ENCODE data around the gene PLEKHA1. TPM values are rescaled to one million over a fixed set of nuclear protein-coding genes. Genes with fewer than 3 reads are reported as not detected.

PLEKHA1 gene
- total RNA-seq, 1 experiment from 2014 or later = 28.5 TPM

GRCh38 chr10:122341141-122341810, 33.2 kb upstream of the PLEKHA1 start:
- no peaks in the 10 kb centered on the region for H3K27me3 ChIP-seq (ENCODE audit: control insufficient read depth, insufficient read depth, low read length)
- H3K36me3 ChIP-seq (replicated peaks; ENCODE audit: control insufficient read depth, insufficient read depth, low read length) = no peaks in the 10 kb centered on the region
- no peak overlapping the region for H3K4me3 ChIP-seq (ENCODE audit: insufficient read depth, low read depth, low read length)
- no peak for DNase-seq

GRCh38 chr10:122342293-122343134, 32.0 kb upstream of the PLEKHA1 start:
- Histone ChIP-seq H3K4me3 (ENCODE audit: insufficient read depth, low read depth, low read length) (no peak overlapping the region), H3K27me3 (ENCODE audit: control insufficient read depth, insufficient read depth, low read length) (no peaks in the 10 kb centered on the region), H3K36me3 (replicated peaks; ENCODE audit: control insufficient read depth, insufficient read depth, low read length) (no peaks in the 10 kb centered on the region)
- peak; percentile 72 for DNase-seq

- Histone ChIP-seq H3K36me3 (replicated peaks; ENCODE audit: control insufficient read depth, insufficient read depth, low read length) (no peaks in the 10 kb centered on the region), H3K4me3 (ENCODE audit: insufficient read depth, low read depth, low read length) (no peak overlapping the region), H3K27me3 (ENCODE audit: control insufficient read depth, insufficient read depth, low read length) (no peaks in the 10 kb centered on the region)
- DNase-seq = no peak
These were observed 31.2 kb upstream of the PLEKHA1 start for GRCh38 chr10:122343135-122343800.

- Histone ChIP-seq H3K27me3 (ENCODE audit: control insufficient read depth, insufficient read depth, low read length) (no peaks in the 10 kb centered on the region), H3K36me3 (replicated peaks; ENCODE audit: control insufficient read depth, insufficient read depth, low read length) (no peaks in the 10 kb centered on the region), H3K4me3 (ENCODE audit: insufficient read depth, low read depth, low read length) (no peak overlapping the region)
- no peak for DNase-seq
These were observed 30.6 kb upstream of the PLEKHA1 start for GRCh38 chr10:122343936-122344335.

GRCh38 chr10:122344741-122345258, 29.7 kb upstream of the PLEKHA1 start:
- H3K36me3 ChIP-seq (replicated peaks; ENCODE audit: control insufficient read depth, insufficient read depth, low read length) = no peaks in the 10 kb centered on the region
- no peaks in the 10 kb centered on the region for H3K27me3 ChIP-seq (ENCODE audit: control insufficient read depth, insufficient read depth, low read length)
- no peak overlapping the region for H3K4me3 ChIP-seq (ENCODE audit: insufficient read depth, low read depth, low read length)
- DNase-seq = no peak

GRCh38 chr10:122346326-122346950, 28.1 kb upstream of the PLEKHA1 start:
- no peaks in the 10 kb centered on the region for H3K27me3 ChIP-seq (ENCODE audit: control insufficient read depth, insufficient read depth, low read length)
- no peak for DNase-seq
- H3K36me3 ChIP-seq (replicated peaks; ENCODE audit: control insufficient read depth, insufficient read depth, low read length) = no peaks in the 10 kb centered on the region
- H3K4me3 ChIP-seq (ENCODE audit: insufficient read depth, low read depth, low read length) = no peak overlapping the region

GRCh38 chr10:122347170-122347841, 27.2 kb upstream of the PLEKHA1 start:
- DNase-seq = no peak
- Histone ChIP-seq H3K27me3 (ENCODE audit: control insufficient read depth, insufficient read depth, low read length) (no peaks in the 10 kb centered on the region), H3K36me3 (replicated peaks; ENCODE audit: control insufficient read depth, insufficient read depth, low read length) (no peaks in the 10 kb centered on the region), H3K4me3 (ENCODE audit: insufficient read depth, low read depth, low read length) (no peak overlapping the region)

- Histone ChIP-seq H3K27me3 (ENCODE audit: control insufficient read depth, insufficient read depth, low read length) (no peaks in the 10 kb centered on the region), H3K36me3 (replicated peaks; ENCODE audit: control insufficient read depth, insufficient read depth, low read length) (no peaks in the 10 kb centered on the region), H3K4me3 (ENCODE audit: insufficient read depth, low read depth, low read length) (no peak overlapping the region)
- DNase-seq = no peak
These were observed 26.0 kb upstream of the PLEKHA1 start for GRCh38 chr10:122348512-122348911.

GRCh38 chr10:122348935-122349361, 25.6 kb upstream of the PLEKHA1 start:
- Histone ChIP-seq H3K36me3 (replicated peaks; ENCODE audit: control insufficient read depth, insufficient read depth, low read length) (no peaks in the 10 kb centered on the region), H3K27me3 (ENCODE audit: control insufficient read depth, insufficient read depth, low read length) (no peaks in the 10 kb centered on the region), H3K4me3 (ENCODE audit: insufficient read depth, low read depth, low read length) (no peak overlapping the region)
- no peak for DNase-seq

- Histone ChIP-seq H3K27me3 (ENCODE audit: control insufficient read depth, insufficient read depth, low read length) (no peaks in the 10 kb centered on the region), H3K4me3 (ENCODE audit: insufficient read depth, low read depth, low read length) (no peak overlapping the region), H3K36me3 (replicated peaks; ENCODE audit: control insufficient read depth, insufficient read depth, low read length) (no peaks in the 10 kb centered on the region)
- no peak for DNase-seq
These were observed 24.6 kb upstream of the PLEKHA1 start for GRCh38 chr10:122349758-122350369.

- Histone ChIP-seq H3K36me3 (replicated peaks; ENCODE audit: control insufficient read depth, insufficient read depth, low read length) (no peaks in the 10 kb centered on the region), H3K4me3 (ENCODE audit: insufficient read depth, low read depth, low read length) (no peak overlapping the region), H3K27me3 (ENCODE audit: control insufficient read depth, insufficient read depth, low read length) (no peaks in the 10 kb centered on the region)
- DNase-seq = no peak
These were observed 23.6 kb upstream of the PLEKHA1 start for GRCh38 chr10:122350893-122351292.

GRCh38 chr10:122352817-122353525, 21.5 kb upstream of the PLEKHA1 start:
- Histone ChIP-seq H3K4me3 (ENCODE audit: insufficient read depth, low read depth, low read length) (no peak overlapping the region), H3K36me3 (replicated peaks; ENCODE audit: control insufficient read depth, insufficient read depth, low read length) (no peaks in the 10 kb centered on the region)

GRCh38 chr10:122354383-122354782, 20.1 kb upstream of the PLEKHA1 start:
- Histone ChIP-seq H3K36me3 (replicated peaks; ENCODE audit: control insufficient read depth, insufficient read depth, low read length) (no peaks in the 10 kb centered on the region), H3K27me3 (ENCODE audit: control insufficient read depth, insufficient read depth, low read length) (no peaks in the 10 kb centered on the region), H3K4me3 (ENCODE audit: insufficient read depth, low read depth, low read length) (no peak overlapping the region)
- DNase-seq = no peak

More at GRCh38 chr10:122352817-122353525, 21.5 kb upstream of the PLEKHA1 start:
- DNase-seq = no peak
- H3K27me3 ChIP-seq (ENCODE audit: control insufficient read depth, insufficient read depth, low read length) = no peaks in the 10 kb centered on the region
